ENCODE results near the gene GTF2A1L. TPM values are rescaled to one million over a fixed set of nuclear protein-coding genes. Genes with fewer than 3 reads are reported as not detected.
"Not testable (repeated sequence)": the region's sequence is repeated elsewhere in the genome, so short reads cannot be mapped to it uniquely, and the experiment has no call there.

The GTF2A1L gene
- total RNA-seq, 2 donors from 2014 or later: 1.5 TPM; not detected in 1

DNA sequence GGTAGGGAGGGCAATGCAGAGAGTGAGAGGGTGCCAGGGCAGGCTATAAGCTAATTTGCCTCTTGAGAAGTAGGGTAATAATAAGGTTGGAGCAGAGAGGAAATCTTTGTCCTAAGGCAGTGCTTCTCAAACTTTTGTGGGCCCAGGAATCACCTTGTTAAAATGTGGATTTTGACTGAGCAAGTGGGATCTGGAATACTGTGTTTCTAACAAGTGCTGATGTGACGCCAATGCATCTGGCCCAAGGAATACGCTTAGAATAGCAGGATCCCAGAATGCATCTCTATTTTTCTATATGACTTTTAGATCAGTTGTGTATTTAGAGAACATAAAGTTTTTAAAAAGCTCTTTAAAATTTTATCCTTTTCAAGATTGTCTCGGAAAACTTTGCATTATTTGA lies 29.7 kb upstream of the GTF2A1L start:
- H3K9me3 ChIP-seq: no peaks in the 10 kb centered on the region
- H3K9ac ChIP-seq (ENCODE audit: low read depth in 2 of 2, low read length in 2 of 2): no peak overlapping the region
- H3K27ac ChIP-seq: no peak overlapping the region
- DNase-seq: no peak
- H3K4me1 ChIP-seq: no peaks in the 10 kb centered on the region
- no peak overlapping the region for H3K4me3 ChIP-seq
- intact Hi-C loops (cut with DNase I): loop anchor here (10.0 kb wide), 1 partner anchor 113 kb away; no protein-coding TSS in a partner anchor
- TF ChIP-seq CTCF (IDR thresholded peaks at IDR 0.05): no peak
- no peaks in the 10 kb centered on the region for H3K36me3 ChIP-seq
- H3K27me3 ChIP-seq: no peaks in the 10 kb centered on the region

- no peak for TF ChIP-seq CTCF (IDR thresholded peaks at IDR 0.05)
- H3K9ac ChIP-seq (ENCODE audit: low read depth in 2 of 2, low read length in 2 of 2): no peak overlapping the region
- intact Hi-C loops (cut with DNase I): loop anchor here (10.0 kb wide), 1 partner anchor 114 kb away; no protein-coding TSS in a partner anchor
- H3K27ac ChIP-seq: no peak overlapping the region
- no peak overlapping the region for H3K4me3 ChIP-seq
- no peaks in the 10 kb centered on the region for H3K36me3 ChIP-seq
- no peak for DNase-seq
- no peaks in the 10 kb centered on the region for H3K9me3 ChIP-seq
- no peaks in the 10 kb centered on the region for H3K27me3 ChIP-seq
- H3K4me1 ChIP-seq: no peaks in the 10 kb centered on the region
Observed at GRCh38 chr2:48588745-48589144, 28.9 kb upstream of the GTF2A1L start.

GRCh38 chr2:48589170-48589767 lies 28.4 kb upstream of the GTF2A1L start:
- TF ChIP-seq CTCF (IDR thresholded peaks at IDR 0.05): peak; percentile 36
- no peak overlapping the region for H3K27ac ChIP-seq
- no peaks in the 10 kb centered on the region for H3K36me3 ChIP-seq
- H3K9ac ChIP-seq (ENCODE audit: low read depth in 2 of 2, low read length in 2 of 2): no peak overlapping the region
- no peaks in the 10 kb centered on the region for H3K4me1 ChIP-seq
- no peak for DNase-seq
- H3K9me3 ChIP-seq: no peaks in the 10 kb centered on the region
- intact Hi-C loops (cut with DNase I): loop anchor here (10.0 kb wide), 1 partner anchor 114 kb away; no protein-coding TSS in a partner anchor
- H3K27me3 ChIP-seq: no peaks in the 10 kb centered on the region
- H3K4me3 ChIP-seq: no peak overlapping the region

- Histone ChIP-seq H3K27ac (no peak overlapping the region), H3K36me3 (no peaks in the 10 kb centered on the region), H3K27me3 (no peaks in the 10 kb centered on the region), H3K9ac (ENCODE audit: low read depth in 2 of 2, low read length in 2 of 2) (no peak overlapping the region), H3K4me3 (no peak overlapping the region), H3K4me1 (no peaks in the 10 kb centered on the region), H3K9me3 (no peaks in the 10 kb centered on the region)
- intact Hi-C loops (cut with DNase I): no loop called here
- no peak for DNase-seq
- no peak for TF ChIP-seq CTCF (IDR thresholded peaks at IDR 0.05)
Observed at GRCh38 chr2:48590017-48590416, 27.6 kb upstream of the GTF2A1L start.

GRCh38 chr2:48592067-48592466 lies 25.6 kb upstream of the GTF2A1L start:
- intact Hi-C loops (cut with DNase I): no loop called here
- TF ChIP-seq CTCF (IDR thresholded peaks at IDR 0.05): no peak
- Histone ChIP-seq H3K4me1 (no peaks in the 10 kb centered on the region), H3K27ac (no peak overlapping the region), H3K27me3 (no peaks in the 10 kb centered on the region), H3K9me3 (no peaks in the 10 kb centered on the region), H3K4me3 (no peak overlapping the region), H3K36me3 (no peaks in the 10 kb centered on the region), H3K9ac (ENCODE audit: low read depth in 2 of 2, low read length in 2 of 2) (no peak overlapping the region)
- no peak for DNase-seq

DNA sequence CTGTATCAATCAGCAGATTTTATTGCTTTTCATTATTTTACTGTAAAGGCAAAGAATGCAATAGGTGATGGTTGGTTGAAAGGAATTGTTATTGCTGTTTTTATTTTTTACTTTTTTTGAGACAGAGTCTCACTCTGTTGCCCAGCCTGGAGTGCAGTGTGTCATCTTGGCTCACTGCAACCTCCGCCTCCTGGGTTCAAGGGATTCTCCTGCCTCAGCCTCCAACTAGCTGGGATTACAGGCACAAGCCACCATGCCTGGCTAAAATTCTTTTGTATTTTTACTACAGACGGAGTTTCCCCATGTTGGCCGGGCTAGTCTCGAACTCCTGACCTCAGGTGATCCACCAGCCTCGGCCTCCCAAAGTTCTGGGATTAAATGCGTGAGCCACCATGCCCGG lies 20.9 kb upstream of the GTF2A1L start:
- H3K36me3 ChIP-seq; H3K4me3 ChIP-seq; H3K27ac ChIP-seq; intact Hi-C loops (cut with DNase I); H3K9ac ChIP-seq (ENCODE audit: low read depth in 2 of 2, low read length in 2 of 2); H3K9me3 ChIP-seq; H3K4me1 ChIP-seq; DNase-seq; H3K27me3 ChIP-seq: not testable (repeated sequence)
